NCI-H1417 (cell line): ENCODE data around the gene FRMD4B.

ENCODE experiments used
- DNase-seq, 3 experiments: peaks; one replicate each; lab custom pipeline; 2025; lab: John Stamatoyannopoulos, UW

FRMD4B gene

GRCh38 chr3:69203631-69204314 lies 182.1 kb downstream of the FRMD4B start:
- DNase-seq: no peak

- DNase-seq: peak in 2 of 3 experiments; percentile 16 to 63
Observed at GRCh38 chr3:69201658-69202057, 184.2 kb downstream of the FRMD4B start.

- peak; percentile 22 to 62 (median 40) for DNase-seq
Observed at GRCh38 chr3:69200384-69201068, 185.4 kb downstream of the FRMD4B start.

GRCh38 chr3:69199942-69200341 lies 185.9 kb downstream of the FRMD4B start:
- no peak for DNase-seq

- no peak for DNase-seq
Observed at GRCh38 chr3:69197922-69198530, 187.9 kb downstream of the FRMD4B start.

GRCh38 chr3:69197455-69197854 lies 188.4 kb downstream of the FRMD4B start:
- no peak for DNase-seq

DNA sequence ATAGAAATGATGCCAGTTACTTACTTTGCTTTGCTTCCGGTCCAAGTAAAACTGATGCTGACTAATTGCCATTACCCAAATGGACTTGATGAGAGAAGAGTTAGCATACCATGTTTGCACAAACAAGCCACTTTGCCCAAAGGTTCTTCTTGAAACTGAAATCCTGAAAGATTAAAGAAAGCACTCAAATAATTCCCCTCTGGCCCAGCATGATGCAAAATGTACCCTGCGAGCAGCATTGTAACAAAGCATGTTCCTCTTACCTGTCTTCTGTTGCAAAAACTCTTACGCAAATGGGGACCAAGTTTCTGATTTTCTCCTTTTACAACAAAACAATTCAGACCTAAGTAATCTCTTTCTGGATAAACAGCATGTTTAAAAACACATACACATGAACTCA lies 189.0 kb downstream of the FRMD4B start:
- DNase-seq: no peak

- DNase-seq: no peak
Observed at GRCh38 chr3:69194431-69195165, 191.3 kb downstream of the FRMD4B start.

DNA sequence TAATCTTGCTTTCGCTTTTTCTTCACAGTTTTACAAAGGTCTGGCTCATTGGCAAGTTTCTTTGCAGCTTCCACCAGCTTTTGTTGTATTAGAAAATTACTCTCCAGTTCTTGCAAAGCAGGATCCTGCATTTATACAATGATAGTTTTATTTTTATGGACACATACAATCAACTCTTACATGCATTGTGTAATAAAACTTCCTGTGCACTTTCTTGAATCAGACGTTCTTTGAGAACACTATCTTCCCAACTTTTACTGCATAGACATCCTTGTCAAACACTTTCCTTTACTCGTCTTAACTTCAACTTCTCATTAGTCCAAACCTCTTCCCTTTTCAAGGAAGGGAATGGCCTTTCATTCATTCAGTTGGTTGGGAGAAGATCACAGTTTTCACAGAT lies 192.1 kb downstream of the FRMD4B start:
- no peak for DNase-seq

- DNase-seq: no peak
Observed at GRCh38 chr3:69191516-69191915, 194.4 kb downstream of the FRMD4B start.

DNA sequence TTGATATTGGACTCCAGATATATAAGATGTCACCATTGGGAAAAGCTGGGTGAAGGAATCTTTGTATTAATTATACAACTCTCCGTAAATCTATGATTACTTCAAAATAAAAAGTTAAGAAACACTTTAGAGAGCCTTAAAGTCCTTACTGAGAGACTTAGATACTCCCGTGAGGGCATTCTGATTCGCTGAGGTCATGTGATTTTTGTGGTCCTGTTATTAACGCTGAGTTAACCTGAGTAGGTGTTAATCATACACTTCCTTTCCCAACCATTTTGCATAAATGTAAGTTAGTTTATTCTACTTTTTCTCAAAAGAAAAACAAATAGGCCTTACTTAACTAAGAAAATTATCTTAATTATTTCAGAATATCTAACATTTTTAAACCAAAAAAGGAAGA lies 196.4 kb downstream of the FRMD4B start:
- no peak for DNase-seq

GRCh38 chr3:69186575-69187093 lies 199.3 kb downstream of the FRMD4B start:
- DNase-seq: no peak

- no peak for DNase-seq
Observed at GRCh38 chr3:69182588-69183316, 203.1 kb downstream of the FRMD4B start.

GRCh38 chr3:69181592-69182211 lies 204.2 kb downstream of the FRMD4B start:
- DNase-seq: no peak

- DNase-seq: no peak
Observed at GRCh38 chr3:69180869-69181591, 204.9 kb downstream of the FRMD4B start.

- DNase-seq: no peak
Observed at GRCh38 chr3:69179740-69180372, 206.0 kb downstream of the FRMD4B start.

DNA sequence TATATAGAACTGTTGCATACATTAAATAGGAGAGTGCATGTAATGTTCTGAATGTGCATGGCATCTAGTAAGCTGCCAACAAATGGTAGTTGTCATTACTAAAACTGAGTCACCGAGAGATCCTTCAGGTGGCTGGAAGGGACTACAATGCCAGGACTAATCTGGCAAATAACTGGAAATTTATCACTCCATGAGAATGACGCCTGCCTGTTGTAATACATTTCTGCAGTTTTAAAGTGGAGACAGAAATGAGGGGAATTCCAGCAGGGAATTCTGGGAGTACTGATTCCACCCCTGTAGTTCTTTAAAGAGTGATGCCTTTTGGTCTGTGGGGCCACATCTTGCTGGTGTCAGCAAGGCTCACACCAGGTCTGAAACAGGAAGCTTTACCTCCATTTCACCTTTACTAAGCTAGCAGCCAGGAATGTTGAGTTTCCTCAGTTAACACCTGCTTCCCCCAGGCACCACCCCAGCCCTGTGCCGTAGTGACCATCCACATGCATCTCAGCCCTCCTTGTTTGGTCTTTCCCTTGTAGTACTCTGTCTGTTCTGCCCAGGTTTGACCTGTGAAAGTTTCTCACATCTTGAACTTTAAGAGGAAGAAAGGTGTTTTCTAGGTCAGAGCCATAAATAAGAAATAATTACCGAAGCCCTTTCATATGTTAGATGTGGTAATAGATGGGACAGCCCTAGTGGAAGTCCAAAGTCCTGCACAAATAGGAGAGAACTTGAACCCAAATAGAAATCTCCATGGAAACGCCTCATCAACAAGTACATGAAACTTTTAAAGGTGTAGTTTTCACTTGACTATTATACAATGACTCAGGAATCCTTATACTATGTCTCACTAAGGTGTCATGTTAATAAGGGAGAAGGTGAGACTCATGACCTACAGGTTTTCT lies 206.8 kb downstream of the FRMD4B start:
- no peak for DNase-seq

DNA sequence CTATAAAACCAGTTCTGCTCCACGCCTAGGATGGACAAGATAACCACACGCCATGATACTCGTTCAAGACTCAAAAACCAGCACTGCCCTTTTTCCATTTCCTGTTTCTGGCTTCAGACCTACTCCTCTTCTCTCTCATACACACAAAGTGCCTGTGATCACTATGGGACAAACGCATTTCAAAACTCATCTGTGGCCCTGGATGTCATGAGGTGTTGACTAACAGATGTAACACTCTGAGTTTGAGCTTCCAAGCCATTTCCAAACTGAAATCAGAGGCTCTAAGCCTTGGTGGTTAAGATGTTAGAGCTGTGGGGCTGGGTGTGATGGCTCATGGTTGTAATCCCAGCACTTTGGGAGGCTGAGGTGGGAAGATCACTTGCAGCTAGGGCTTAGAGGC lies 207.8 kb downstream of the FRMD4B start:
- DNase-seq: no peak
